Karpas-422 (cell line): Measurements from ENCODE around the gene CYP27C1. TPM values are rescaled to one million over a fixed set of nuclear protein-coding genes. Genes with fewer than 3 reads are reported as not detected.

Experiments
- DNase-seq: peaks from one replicate; pipeline ENCODE4 v3.0.0-alpha.2; 2015
- H2AFZ ChIP-seq: fragments of 200-600 bp; sonication (generic); 2 replicates; pipeline ENCODE4 v1.6.1; 2014; ENCODE audit warnings: antibody characterized with exemption, low read length, mixed read lengths
- H3K27ac ChIP-seq: fragments of 200-600 bp; sonication (generic); 2 replicates; pipeline ENCODE4 v1.5.1; 2014; ENCODE audit warnings: mild to moderate bottlenecking, low read length, moderate library complexity
- H3K27me3 ChIP-seq: fragments of 200-600 bp; sonication (generic); 2 replicates; pipeline ENCODE4 v1.6.1; 2014; ENCODE audit warnings: low read length, mixed read lengths
- H3K36me3 ChIP-seq: fragments of 200-600 bp; sonication (generic); 2 replicates; pipeline ENCODE4 v1.6.1; 2014; ENCODE audit warnings: low read length, mixed read lengths; ENCODE audit not compliant: insufficient read depth
- H3K4me1 ChIP-seq: fragments of 200-600 bp; sonication (generic); 2 replicates; pipeline ENCODE4 v1.6.1; 2014; ENCODE audit warnings: mild to moderate bottlenecking, low read length, mixed read lengths
- H3K4me2 ChIP-seq: fragments of 200-600 bp; sonication (generic); 2 replicates; pipeline ENCODE4 v1.6.1; 2014; ENCODE audit warnings: low read length, low read depth, mild to moderate bottlenecking; ENCODE audit not compliant: poor library complexity, severe bottlenecking
- H3K4me3 ChIP-seq: fragments of 200-600 bp; sonication (generic); 2 replicates; pipeline ENCODE4 v1.5.1; 2014; ENCODE audit warnings: mild to moderate bottlenecking, antibody characterized with exemption, low read length, mixed read lengths
- H3K79me2 ChIP-seq: fragments of 200-600 bp; sonication (generic); 2 replicates; pipeline ENCODE4 v1.6.1; 2014; ENCODE audit warnings: mild to moderate bottlenecking, low read length, mixed read lengths
- H3K9ac ChIP-seq: fragments of 200-600 bp; sonication (generic); 2 replicates; pipeline ENCODE4 v1.6.0; 2014; ENCODE audit warnings: low read length
- H3K9me2 ChIP-seq: fragments of 200-600 bp; sonication (generic), shearing (Covaris generic); replicated peaks from 2 replicates; pipeline ENCODE4 v1.6.0; 2014; ENCODE audit warnings: mild to moderate bottlenecking, low read length, moderate library complexity; ENCODE audit not compliant: insufficient read depth
- H3K9me3 ChIP-seq: fragments of 300-700, 200-600 bp; sonication (generic); 2 replicates; pipeline ENCODE4 v1.6.1; 2014; ENCODE audit warnings: low read length, mixed read lengths
- H4K20me1 ChIP-seq: fragments of 200-600 bp; sonication (generic); 2 replicates; pipeline ENCODE4 v1.6.1; 2014; ENCODE audit warnings: mild to moderate bottlenecking, antibody characterized with exemption, low read length, low read depth; ENCODE audit not compliant: insufficient read depth
- total RNA-seq: library from RNA; depleted of rRNA; stranded (reverse); fragments of >200 nt; shearing (Covaris generic); gene quantifications from 2 replicates; pipeline ENCODE4 v1.2.3, GENCODE V29; 2014; ENCODE audit warnings: low replicate concordance

CYP27C1 gene
- total RNA-seq, 1 experiment from 2014 or later: not detected

- no peaks in the 10 kb centered on the region for H3K79me2 ChIP-seq
- 0 out of 2 replicates have a peak, but pooled peaks cover 3% of the 10 kb centered on the region for H3K9me3 ChIP-seq
- no peaks in the 10 kb centered on the region for H3K36me3 ChIP-seq
- peaks cover 3% of the 10 kb centered on the region; the same call in 1 of the 2 replicates for H3K4me1 ChIP-seq
- no peaks in the 10 kb centered on the region for H3K9me2 ChIP-seq
- H2AFZ ChIP-seq: no peak overlapping the region
- no peaks in the 10 kb centered on the region for H3K27me3 ChIP-seq
- no peak overlapping the region for H3K4me2 ChIP-seq
- H3K27ac ChIP-seq: no peak overlapping the region
- H3K4me3 ChIP-seq: no peak overlapping the region
- no peak overlapping the region for H3K9ac ChIP-seq
- DNase-seq: no peak
- no peaks in the 10 kb centered on the region for H4K20me1 ChIP-seq
Measured at GRCh38 chr2:127200962-127201361, 19.1 kb downstream of the CYP27C1 start.

GRCh38 chr2:127199223-127199622, 20.9 kb downstream of the CYP27C1 start:
- H2AFZ ChIP-seq: no peak overlapping the region
- no peaks in the 10 kb centered on the region for H3K79me2 ChIP-seq
- no peaks in the 10 kb centered on the region for H3K9me2 ChIP-seq
- peaks cover 3% of the 10 kb centered on the region; the same call in 1 of the 2 replicates for H3K4me1 ChIP-seq
- no peak overlapping the region for H3K9ac ChIP-seq
- no peak for DNase-seq
- H4K20me1 ChIP-seq: no peaks in the 10 kb centered on the region
- H3K27me3 ChIP-seq: no peaks in the 10 kb centered on the region
- H3K4me3 ChIP-seq: no peak overlapping the region
- H3K4me2 ChIP-seq: no peak overlapping the region
- H3K36me3 ChIP-seq: no peaks in the 10 kb centered on the region
- H3K9me3 ChIP-seq: 0 out of 2 replicates have a peak, but pooled peaks cover 3% of the 10 kb centered on the region
- no peak overlapping the region for H3K27ac ChIP-seq

GRCh38 chr2:127197475-127198385, 22.4 kb downstream of the CYP27C1 start:
- H3K9ac ChIP-seq: no peak overlapping the region
- no peaks in the 10 kb centered on the region for H3K9me2 ChIP-seq
- H3K4me3 ChIP-seq: no peak overlapping the region
- peak; percentile 84 for DNase-seq
- no peaks in the 10 kb centered on the region for H4K20me1 ChIP-seq
- H3K4me2 ChIP-seq: peak overlapping the region; percentile 25
- no peak overlapping the region for H3K27ac ChIP-seq
- no peak overlapping the region for H2AFZ ChIP-seq
- peaks cover 3% of the 10 kb centered on the region; the same call in 1 of the 2 replicates for H3K4me1 ChIP-seq
- H3K27me3 ChIP-seq: no peaks in the 10 kb centered on the region
- H3K79me2 ChIP-seq: no peaks in the 10 kb centered on the region
- H3K36me3 ChIP-seq: no peaks in the 10 kb centered on the region
- 0 out of 2 replicates have a peak, but pooled peaks cover 3% of the 10 kb centered on the region for H3K9me3 ChIP-seq

GRCh38 chr2:127196998-127197397, 23.1 kb downstream of the CYP27C1 start:
- Histone ChIP-seq H3K27me3 (no peaks in the 10 kb centered on the region), H3K4me3 (no peak overlapping the region), H3K36me3 (no peaks in the 10 kb centered on the region), H3K9me3 (0 out of 2 replicates have a peak, but pooled peaks cover 3% of the 10 kb centered on the region), H3K79me2 (no peaks in the 10 kb centered on the region), H4K20me1 (no peaks in the 10 kb centered on the region), H3K27ac (no peak overlapping the region), H3K4me2 (no peak overlapping the region), H2AFZ (no peak overlapping the region), H3K9ac (no peak overlapping the region), H3K9me2 (no peaks in the 10 kb centered on the region), H3K4me1 (peaks cover 3% of the 10 kb centered on the region; the same call in 1 of the 2 replicates)
- peak; percentile 65 for DNase-seq

GRCh38 chr2:127196549-127196948, 23.6 kb downstream of the CYP27C1 start:
- H3K4me2 ChIP-seq: no peak overlapping the region
- peaks cover 3% of the 10 kb centered on the region; the same call in 1 of the 2 replicates for H3K4me1 ChIP-seq
- no peak overlapping the region for H3K4me3 ChIP-seq
- H4K20me1 ChIP-seq: no peaks in the 10 kb centered on the region
- H3K79me2 ChIP-seq: no peaks in the 10 kb centered on the region
- no peak overlapping the region for H3K27ac ChIP-seq
- H2AFZ ChIP-seq: no peak overlapping the region
- H3K36me3 ChIP-seq: no peaks in the 10 kb centered on the region
- no peaks in the 10 kb centered on the region for H3K9me2 ChIP-seq
- 0 out of 2 replicates have a peak, but pooled peaks cover 3% of the 10 kb centered on the region for H3K9me3 ChIP-seq
- H3K9ac ChIP-seq: no peak overlapping the region
- no peaks in the 10 kb centered on the region for H3K27me3 ChIP-seq
- no peak for DNase-seq

- no peak overlapping the region for H3K9ac ChIP-seq
- H3K36me3 ChIP-seq: no peaks in the 10 kb centered on the region
- H2AFZ ChIP-seq: no peak overlapping the region
- H3K9me3 ChIP-seq: 0 out of 2 replicates have a peak, but pooled peaks cover 3% of the 10 kb centered on the region
- peaks cover 3% of the 10 kb centered on the region; the same call in 1 of the 2 replicates for H3K4me1 ChIP-seq
- H3K79me2 ChIP-seq: no peaks in the 10 kb centered on the region
- DNase-seq: no peak
- H4K20me1 ChIP-seq: no peaks in the 10 kb centered on the region
- no peak overlapping the region for H3K4me2 ChIP-seq
- H3K27me3 ChIP-seq: no peaks in the 10 kb centered on the region
- no peak overlapping the region for H3K4me3 ChIP-seq
- H3K27ac ChIP-seq: no peak overlapping the region
- no peaks in the 10 kb centered on the region for H3K9me2 ChIP-seq
Measured at GRCh38 chr2:127195140-127196074, 24.7 kb downstream of the CYP27C1 start.

- Histone ChIP-seq H3K36me3 (no peaks in the 10 kb centered on the region), H4K20me1 (no peaks in the 10 kb centered on the region)
- no peak for DNase-seq
Measured at GRCh38 chr2:127194447-127194846, 25.7 kb downstream of the CYP27C1 start.

More at GRCh38 chr2:127194447-127194846, 25.7 kb downstream of the CYP27C1 start:
- no peaks in the 10 kb centered on the region for H3K79me2 ChIP-seq
- no peaks in the 10 kb centered on the region for H3K9me2 ChIP-seq
- H2AFZ ChIP-seq: no peak overlapping the region
- H3K4me1 ChIP-seq: peaks cover 3% of the 10 kb centered on the region; the same call in 1 of the 2 replicates
- no peak overlapping the region for H3K4me2 ChIP-seq
- no peaks in the 10 kb centered on the region for H3K27me3 ChIP-seq
- no peak overlapping the region for H3K27ac ChIP-seq
- H3K9me3 ChIP-seq: 0 out of 2 replicates have a peak, but pooled peaks cover 3% of the 10 kb centered on the region
- no peak overlapping the region for H3K9ac ChIP-seq
- H3K4me3 ChIP-seq: no peak overlapping the region
